Chondrocyte (in vitro differentiated cells): Measurements from ENCODE around the gene GNB1. TPM values are rescaled to one million over a fixed set of nuclear protein-coding genes. Genes with fewer than 3 reads are reported as not detected.
A peak's percentile ranks its signal among the peaks of the same experiment; 100 is the strongest.

Experiments
- DNase-seq: peaks from one replicate; pipeline ENCODE4 v3.0.0; 2021; ENCODE audit warnings: mixed read lengths, low spot score
- H3K27ac Mint-ChIP-seq: one replicate; pipeline ENCODE4 v1.8.0; 2021; ENCODE audit warnings: mild to moderate bottlenecking, moderate library complexity, mixed read lengths; ENCODE audit not compliant: unreplicated experiment
- H3K27me3 Mint-ChIP-seq: 2 replicates; pipeline ENCODE4 v1.8.0; 2021; ENCODE audit warnings: low read depth, mixed read lengths
- H3K36me3 Mint-ChIP-seq: 2 replicates; pipeline ENCODE4 v1.8.0; 2021; ENCODE audit warnings: low read depth, mixed read lengths
- H3K4me1 Mint-ChIP-seq: 2 replicates; pipeline ENCODE4 v1.8.0; 2021; ENCODE audit warnings: low read depth, mild to moderate bottlenecking, mixed read lengths
- H3K4me3 Mint-ChIP-seq: one replicate; pipeline ENCODE4 v1.8.0; 2021; ENCODE audit warnings: mild to moderate bottlenecking, moderate library complexity, mixed read lengths; ENCODE audit not compliant: unreplicated experiment
- H3K9me3 Mint-ChIP-seq: 2 replicates; pipeline ENCODE4 v1.8.0; 2021; ENCODE audit warnings: low read depth, mixed read lengths
- total RNA-seq: library from RNA; stranded (reverse); gene quantifications from 3 replicates; pipeline ENCODE4 v1.2.1, GENCODE V29; 2021
- TF ChIP-seq, protein P1 (sequence below): fragments of 200-600 bp; sonication (generic); IDR thresholded peaks from 2 replicates; pipeline ENCODE4 v1.5.0; 2021; ENCODE audit warnings: antibody characterized with exemption, mild to moderate bottlenecking, moderate library complexity

The GNB1 gene
- total RNA-seq, 1 donor from 2014 or later = 538 TPM

GRCh38 chr1:1925437-1926345, 34.8 kb upstream of the GNB1 start:
- TF ChIP-seq, protein P1, sequence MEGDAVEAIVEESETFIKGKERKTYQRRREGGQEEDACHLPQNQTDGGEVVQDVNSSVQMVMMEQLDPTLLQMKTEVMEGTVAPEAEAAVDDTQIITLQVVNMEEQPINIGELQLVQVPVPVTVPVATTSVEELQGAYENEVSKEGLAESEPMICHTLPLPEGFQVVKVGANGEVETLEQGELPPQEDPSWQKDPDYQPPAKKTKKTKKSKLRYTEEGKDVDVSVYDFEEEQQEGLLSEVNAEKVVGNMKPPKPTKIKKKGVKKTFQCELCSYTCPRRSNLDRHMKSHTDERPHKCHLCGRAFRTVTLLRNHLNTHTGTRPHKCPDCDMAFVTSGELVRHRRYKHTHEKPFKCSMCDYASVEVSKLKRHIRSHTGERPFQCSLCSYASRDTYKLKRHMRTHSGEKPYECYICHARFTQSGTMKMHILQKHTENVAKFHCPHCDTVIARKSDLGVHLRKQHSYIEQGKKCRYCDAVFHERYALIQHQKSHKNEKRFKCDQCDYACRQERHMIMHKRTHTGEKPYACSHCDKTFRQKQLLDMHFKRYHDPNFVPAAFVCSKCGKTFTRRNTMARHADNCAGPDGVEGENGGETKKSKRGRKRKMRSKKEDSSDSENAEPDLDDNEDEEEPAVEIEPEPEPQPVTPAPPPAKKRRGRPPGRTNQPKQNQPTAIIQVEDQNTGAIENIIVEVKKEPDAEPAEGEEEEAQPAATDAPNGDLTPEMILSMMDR = no peak
- Mint-ChIP-seq H3K4me1 (no peaks in the 10 kb centered on the region), H3K27ac (no peak overlapping the region), H3K27me3 (no peaks in the 10 kb centered on the region), H3K36me3 (no peaks in the 10 kb centered on the region), H3K9me3 (no peaks in the 10 kb centered on the region), H3K4me3 (no peak overlapping the region)
- no peak for DNase-seq

GRCh38 chr1:1924849-1925248, 34.0 kb upstream of the GNB1 start:
- no peak overlapping the region for H3K4me3 Mint-ChIP-seq
- H3K27me3 Mint-ChIP-seq = no peaks in the 10 kb centered on the region
- H3K4me1 Mint-ChIP-seq = no peaks in the 10 kb centered on the region
- TF ChIP-seq, protein P1 = no peak
- H3K27ac Mint-ChIP-seq = no peak overlapping the region
- H3K9me3 Mint-ChIP-seq = no peaks in the 10 kb centered on the region
- DNase-seq = peak; percentile 92
- no peaks in the 10 kb centered on the region for H3K36me3 Mint-ChIP-seq

DNA sequence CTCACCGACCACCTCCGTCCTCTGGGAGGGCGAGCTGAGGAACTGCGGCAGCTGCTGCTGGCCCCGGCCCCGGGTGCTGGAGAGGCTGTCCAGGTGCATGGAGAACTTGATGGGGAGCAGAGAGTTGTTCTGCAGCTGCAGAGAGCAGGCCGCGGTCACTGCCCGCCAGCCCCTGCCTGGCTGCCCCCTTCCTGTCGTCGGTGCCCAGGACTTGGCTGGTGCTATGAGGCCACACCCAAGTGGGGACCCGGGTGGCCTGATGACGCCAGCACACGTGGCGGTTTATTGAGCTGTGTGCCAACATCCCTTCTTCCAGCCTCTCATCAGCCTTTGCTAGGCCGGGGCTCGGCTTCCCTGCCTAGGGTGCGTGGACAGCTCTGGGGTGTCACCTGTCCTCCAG, 33.5 kb upstream of the GNB1 start:
- Mint-ChIP-seq H3K27me3 (no peaks in the 10 kb centered on the region), H3K36me3 (no peaks in the 10 kb centered on the region), H3K27ac (no peak overlapping the region), H3K4me3 (no peak overlapping the region), H3K4me1 (peaks cover 2% of the 10 kb centered on the region), H3K9me3 (no peaks in the 10 kb centered on the region)
- no peak for DNase-seq
- TF ChIP-seq, protein P1 = no peak

GRCh38 chr1:1922956-1923833, 32.3 kb upstream of the GNB1 start:
- H3K9me3 Mint-ChIP-seq = no peaks in the 10 kb centered on the region
- no peaks in the 10 kb centered on the region for H3K36me3 Mint-ChIP-seq
- no peak overlapping the region for H3K4me3 Mint-ChIP-seq
- DNase-seq = peak; percentile 91
- peaks cover 3% of the 10 kb centered on the region for H3K4me1 Mint-ChIP-seq
- TF ChIP-seq, protein P1 = no peak
- H3K27me3 Mint-ChIP-seq = no peaks in the 10 kb centered on the region
- H3K27ac Mint-ChIP-seq = no peak overlapping the region

DNA sequence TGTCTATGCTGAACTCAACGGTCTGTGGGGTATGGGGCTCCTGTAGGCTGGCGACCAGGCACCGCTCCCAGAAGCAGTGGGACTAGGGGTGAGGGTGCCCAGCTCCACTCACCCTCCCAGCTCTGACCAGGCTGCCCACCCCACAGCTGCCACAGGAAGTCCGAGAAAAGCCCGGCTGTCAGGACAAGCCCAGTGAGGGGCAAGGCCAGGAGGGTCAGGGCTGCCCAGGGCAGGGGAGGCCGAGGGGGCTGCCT, 31.7 kb upstream of the GNB1 start:
- Mint-ChIP-seq H3K9me3 (no peaks in the 10 kb centered on the region), H3K4me3 (no peak overlapping the region), H3K4me1 (peaks cover 3% of the 10 kb centered on the region), H3K27ac (no peak overlapping the region), H3K36me3 (no peaks in the 10 kb centered on the region), H3K27me3 (no peaks in the 10 kb centered on the region)
- TF ChIP-seq, protein P1 = no peak
- no peak for DNase-seq
